ENCODE results near the gene SOHLH2.

Gene SOHLH2, protein sequence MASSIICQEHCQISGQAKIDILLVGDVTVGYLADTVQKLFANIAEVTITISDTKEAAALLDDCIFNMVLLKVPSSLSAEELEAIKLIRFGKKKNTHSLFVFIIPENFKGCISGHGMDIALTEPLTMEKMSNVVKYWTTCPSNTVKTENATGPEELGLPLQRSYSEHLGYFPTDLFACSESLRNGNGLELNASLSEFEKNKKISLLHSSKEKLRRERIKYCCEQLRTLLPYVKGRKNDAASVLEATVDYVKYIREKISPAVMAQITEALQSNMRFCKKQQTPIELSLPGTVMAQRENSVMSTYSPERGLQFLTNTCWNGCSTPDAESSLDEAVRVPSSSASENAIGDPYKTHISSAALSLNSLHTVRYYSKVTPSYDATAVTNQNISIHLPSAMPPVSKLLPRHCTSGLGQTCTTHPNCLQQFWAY

GRCh38 chr13:36214163-36214921 lies at the start of gene SOHLH2:
Gene SOHLH2, minus strand, starts transcription at chr13:36214556. Its CDS starts 30 bp downstream, at chr13:36214526.
- ATAC-seq (no peak), DNase-seq (no peak)
- H3K27me3 Mint-ChIP-seq, result no peaks in the 10 kb centered on the region
- H3K27ac Mint-ChIP-seq, result no peak within 1 kb of the TSS
- no peaks in the 10 kb centered on the region for H3K4me1 Mint-ChIP-seq
- no peaks in the 10 kb centered on the region for H3K9me3 Mint-ChIP-seq
- no peaks in the 10 kb centered on the region for H3K36me3 Mint-ChIP-seq (ENCODE audit: low read depth)
- H3K4me3 Mint-ChIP-seq, result no peak within 1 kb of the TSS

- Mint-ChIP-seq H3K9me3 (no peaks in the 10 kb centered on the region), H3K4me3 (no peak overlapping the region), H3K36me3 (ENCODE audit: low read depth) (no peaks in the 10 kb centered on the region), H3K4me1 (no peaks in the 10 kb centered on the region), H3K27ac (no peak overlapping the region), H3K27me3 (peaks cover 7% of the 10 kb centered on the region)
- no peak for ATAC-seq
- DNase-seq, result no peak
These were observed 47.6 kb upstream of the SOHLH2 start for GRCh38 chr13:36261976-36262375.

- H3K27ac Mint-ChIP-seq, result no peak overlapping the region
- no peak overlapping the region for H3K4me3 Mint-ChIP-seq
- DNase-seq (no peak), ATAC-seq (no peak)
- H3K36me3 Mint-ChIP-seq (ENCODE audit: low read depth), result no peaks in the 10 kb centered on the region
- H3K4me1 Mint-ChIP-seq, result no peaks in the 10 kb centered on the region
- H3K9me3 Mint-ChIP-seq, result no peaks in the 10 kb centered on the region
- H3K27me3 Mint-ChIP-seq, result peaks cover 7% of the 10 kb centered on the region
These were observed 46.7 kb upstream of the SOHLH2 start for GRCh38 chr13:36261011-36261410.

GRCh38 chr13:36259361-36260137 lies 45.2 kb upstream of the SOHLH2 start:
- Mint-ChIP-seq H3K36me3 (ENCODE audit: low read depth) (no peaks in the 10 kb centered on the region), H3K4me1 (no peaks in the 10 kb centered on the region), H3K27me3 (peaks cover 12% of the 10 kb centered on the region), H3K9me3 (no peaks in the 10 kb centered on the region), H3K27ac (no peak overlapping the region), H3K4me3 (no peak overlapping the region)
- ATAC-seq (no peak), DNase-seq (no peak)

DNA sequence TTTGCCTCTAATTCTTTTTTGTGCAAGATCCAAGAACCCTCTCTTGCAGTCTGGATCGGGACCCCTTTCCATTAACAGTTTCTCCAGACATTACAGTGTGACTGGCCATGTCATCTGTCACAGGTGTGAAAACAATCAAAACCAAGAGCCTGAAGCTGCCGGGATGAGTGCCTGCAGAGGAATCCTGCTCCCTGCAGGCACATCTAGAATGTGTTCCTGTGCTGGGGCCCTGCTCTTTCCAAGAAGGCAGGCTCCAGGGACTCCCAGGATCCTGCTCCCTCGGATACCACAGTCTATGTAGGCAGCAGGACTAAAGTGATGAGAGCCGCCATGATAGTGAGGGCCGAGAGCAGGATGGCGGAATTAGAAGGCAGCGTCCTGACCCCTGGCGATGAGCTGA lies 44.5 kb upstream of the SOHLH2 start:
- no peak overlapping the region for H3K27ac Mint-ChIP-seq
- peaks cover 12% of the 10 kb centered on the region for H3K27me3 Mint-ChIP-seq
- ATAC-seq, result no peak
- DNase-seq, result no peak
- no peak overlapping the region for H3K4me3 Mint-ChIP-seq
- H3K9me3 Mint-ChIP-seq, result no peaks in the 10 kb centered on the region
- no peaks in the 10 kb centered on the region for H3K36me3 Mint-ChIP-seq (ENCODE audit: low read depth)
- no peaks in the 10 kb centered on the region for H3K4me1 Mint-ChIP-seq

DNA sequence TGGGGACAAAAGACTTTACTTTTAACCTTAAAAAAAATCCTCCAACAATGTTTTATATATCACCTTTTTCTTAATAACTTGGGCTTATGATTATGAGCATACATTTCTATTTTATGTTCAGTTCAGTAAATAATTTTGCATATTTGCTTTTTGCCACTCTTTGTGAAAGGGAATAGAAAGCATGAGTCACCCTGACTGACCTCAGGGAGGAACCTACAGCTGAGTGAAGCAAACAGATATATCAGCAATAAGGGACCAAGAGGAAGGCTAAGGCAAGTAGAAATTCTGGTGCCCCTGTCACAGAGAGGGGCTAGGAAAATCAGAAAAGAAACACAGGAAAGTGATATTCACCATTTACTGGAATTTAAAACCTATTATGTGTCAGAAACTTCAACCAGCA lies 37.2 kb upstream of the SOHLH2 start:
- Mint-ChIP-seq H3K4me1 (no peaks in the 10 kb centered on the region), H3K27me3 (peaks cover 9% of the 10 kb centered on the region), H3K27ac (no peak overlapping the region), H3K36me3 (ENCODE audit: low read depth) (no peaks in the 10 kb centered on the region), H3K4me3 (no peak overlapping the region), H3K9me3 (peaks cover 6% of the 10 kb centered on the region)
- DNase-seq (no peak), ATAC-seq (no peak)

DNA sequence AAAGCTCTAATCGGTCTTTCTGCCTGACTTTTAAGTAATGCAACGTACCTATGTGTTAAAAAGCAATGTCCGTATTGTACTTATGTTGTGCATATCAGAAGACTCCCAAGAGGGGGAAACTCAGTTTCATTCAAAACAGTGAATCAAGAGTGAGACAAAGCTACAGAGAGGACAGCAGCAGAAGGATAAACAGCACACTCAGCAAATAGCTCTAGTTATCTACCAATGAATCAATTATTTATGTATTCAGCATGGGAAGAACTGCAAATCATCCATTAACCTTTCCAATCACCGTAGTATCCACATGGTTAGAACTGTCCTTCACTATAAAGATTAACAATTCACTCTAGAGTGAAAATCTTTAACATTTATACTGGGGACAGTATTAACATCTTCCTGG lies 36.7 kb upstream of the SOHLH2 start:
- Mint-ChIP-seq H3K4me3 (no peak overlapping the region), H3K27me3 (peaks cover 7% of the 10 kb centered on the region), H3K27ac (no peak overlapping the region), H3K9me3 (peaks cover 6% of the 10 kb centered on the region), H3K36me3 (ENCODE audit: low read depth) (no peaks in the 10 kb centered on the region), H3K4me1 (no peaks in the 10 kb centered on the region)
- ATAC-seq, result no peak
- DNase-seq, result no peak

- Mint-ChIP-seq H3K4me1 (no peaks in the 10 kb centered on the region), H3K27ac (no peak overlapping the region), H3K9me3 (peaks cover 6% of the 10 kb centered on the region), H3K27me3 (peaks cover 2% of the 10 kb centered on the region), H3K36me3 (ENCODE audit: low read depth) (no peaks in the 10 kb centered on the region), H3K4me3 (no peak overlapping the region)
- ATAC-seq (no peak), DNase-seq (no peak)
These were observed 34.3 kb upstream of the SOHLH2 start for GRCh38 chr13:36248700-36249099.

- Mint-ChIP-seq H3K9me3 (peaks cover 6% of the 10 kb centered on the region), H3K4me3 (no peak overlapping the region), H3K27ac (no peak overlapping the region), H3K27me3 (peaks cover 2% of the 10 kb centered on the region), H3K36me3 (ENCODE audit: low read depth) (no peaks in the 10 kb centered on the region), H3K4me1 (no peaks in the 10 kb centered on the region)
- ATAC-seq (no peak), DNase-seq (no peak)
These were observed 30.6 kb upstream of the SOHLH2 start for GRCh38 chr13:36244990-36245389.

DNA sequence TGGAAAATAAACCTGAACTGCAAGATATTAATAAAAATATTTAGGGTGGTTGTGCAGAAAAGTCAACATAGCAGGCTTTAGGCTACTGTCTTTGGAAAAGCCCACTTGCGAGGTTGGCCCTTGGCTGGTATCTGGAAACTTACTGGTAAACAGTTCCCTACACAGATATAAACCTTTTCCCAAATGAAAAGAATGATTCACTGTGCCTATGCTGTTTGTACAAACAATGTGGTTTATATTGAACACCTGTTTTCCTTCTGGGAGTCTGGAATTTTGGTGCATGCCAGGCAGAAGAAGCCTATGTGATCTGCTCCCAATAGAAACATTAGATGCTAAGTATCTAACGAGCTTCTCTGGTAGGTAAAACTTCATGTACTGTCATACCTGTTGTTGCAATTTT lies 29.7 kb upstream of the SOHLH2 start:
- peaks cover 1% of the 10 kb centered on the region for H3K27me3 Mint-ChIP-seq
- H3K4me3 Mint-ChIP-seq, result no peak overlapping the region
- no peak for ATAC-seq
- DNase-seq, result no peak
- no peak overlapping the region for H3K27ac Mint-ChIP-seq
- no peaks in the 10 kb centered on the region for H3K4me1 Mint-ChIP-seq
- H3K9me3 Mint-ChIP-seq, result peaks cover 6% of the 10 kb centered on the region
- no peaks in the 10 kb centered on the region for H3K36me3 Mint-ChIP-seq (ENCODE audit: low read depth)

GRCh38 chr13:36242761-36243160 lies 28.4 kb upstream of the SOHLH2 start:
- Mint-ChIP-seq H3K4me1 (no peaks in the 10 kb centered on the region), H3K27me3 (no peaks in the 10 kb centered on the region), H3K36me3 (ENCODE audit: low read depth) (no peaks in the 10 kb centered on the region), H3K4me3 (no peak overlapping the region), H3K9me3 (peaks cover 6% of the 10 kb centered on the region), H3K27ac (no peak overlapping the region)
- no peak for ATAC-seq
- DNase-seq, result no peak

DNA sequence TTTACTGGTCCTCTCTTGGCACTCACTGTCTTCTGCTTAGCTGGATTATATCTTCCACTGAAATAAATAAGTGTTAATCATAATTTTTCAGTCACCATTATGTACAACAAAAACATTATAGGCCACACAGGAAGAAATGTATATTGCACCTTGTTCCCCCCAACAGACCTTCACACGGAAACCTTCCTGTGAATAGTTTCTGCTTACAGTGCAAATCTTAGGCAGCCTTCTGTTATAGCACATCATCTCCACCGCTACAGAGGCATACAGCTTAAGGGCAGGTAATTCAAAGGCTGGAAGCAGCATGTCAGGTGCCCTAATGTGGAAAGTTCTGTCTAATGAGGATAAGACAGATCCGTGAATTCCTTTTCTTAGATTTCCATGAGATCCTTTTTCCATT lies 16.9 kb upstream of the SOHLH2 start:
- Mint-ChIP-seq H3K4me3 (no peak overlapping the region), H3K27ac (no peak overlapping the region), H3K36me3 (ENCODE audit: low read depth) (no peaks in the 10 kb centered on the region), H3K4me1 (no peaks in the 10 kb centered on the region), H3K27me3 (no peaks in the 10 kb centered on the region), H3K9me3 (peaks cover 10% of the 10 kb centered on the region)
- DNase-seq, result no peak
- no peak for ATAC-seq

DNA sequence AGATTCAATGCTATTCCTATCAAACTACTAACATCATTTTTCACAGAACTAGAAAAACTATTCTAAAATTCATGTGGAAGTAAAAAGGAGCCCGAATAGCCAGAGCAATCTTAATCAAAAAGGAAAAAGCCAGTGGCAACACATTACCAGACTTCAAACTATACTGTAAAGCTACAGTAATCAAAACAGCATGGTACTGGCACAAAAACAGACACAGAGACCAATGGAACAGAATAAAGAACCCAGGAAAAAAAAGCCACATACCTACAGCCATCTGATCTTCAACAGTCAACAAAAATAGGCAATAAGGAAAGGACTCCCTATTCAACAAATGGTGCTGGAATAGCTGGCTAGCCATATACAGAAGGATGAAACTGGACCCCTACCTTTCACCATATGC lies 10.4 kb upstream of the SOHLH2 start:
- ATAC-seq (no peak), DNase-seq (no peak)
- H3K9me3 Mint-ChIP-seq, result peaks cover 18% of the 10 kb centered on the region
- no peak overlapping the region for H3K27ac Mint-ChIP-seq
- no peaks in the 10 kb centered on the region for H3K4me1 Mint-ChIP-seq
- H3K27me3 Mint-ChIP-seq, result no peaks in the 10 kb centered on the region
- H3K4me3 Mint-ChIP-seq, result no peak overlapping the region
- H3K36me3 Mint-ChIP-seq (ENCODE audit: low read depth), result no peaks in the 10 kb centered on the region

- DNase-seq (no peak), ATAC-seq (no peak)
- Mint-ChIP-seq H3K9me3 (peaks cover 10% of the 10 kb centered on the region), H3K4me3 (no peak overlapping the region), H3K27ac (no peak overlapping the region), H3K4me1 (no peaks in the 10 kb centered on the region), H3K36me3 (ENCODE audit: low read depth) (no peaks in the 10 kb centered on the region), H3K27me3 (no peaks in the 10 kb centered on the region)
These were observed 5.5 kb upstream of the SOHLH2 start for GRCh38 chr13:36219883-36220282.

GRCh38 chr13:36217456-36217855 lies 3.1 kb upstream of the SOHLH2 start:
- Mint-ChIP-seq H3K27ac (no peak overlapping the region), H3K4me3 (no peak overlapping the region), H3K36me3 (ENCODE audit: low read depth) (no peaks in the 10 kb centered on the region), H3K9me3 (no peaks in the 10 kb centered on the region), H3K4me1 (no peaks in the 10 kb centered on the region), H3K27me3 (no peaks in the 10 kb centered on the region)
- ATAC-seq, result no peak
- no peak for DNase-seq

Data from activated naive CD8-positive, alpha-beta T cell treated with anti-CD3 and anti-CD28 coated beads, Interleukin-2, amount 50 U/mL, for 24 hours (primary cell).